Measurements from ENCODE around the gene SNX20. TPM values are rescaled to one million over a fixed set of nuclear protein-coding genes. Genes with fewer than 3 reads are reported as not detected.

Gene SNX20
- total and polyA plus RNA-seq, 2 donors (not counting 3 experiments of a cell fraction or from before 2014, with no cell fraction given), result not detected

GRCh38 chr16:50722405-50722737 lies 41.3 kb upstream of the SNX20 start:
- Histone ChIP-seq H3K27ac (ENCODE audit: insufficient read depth, low read depth, low read length) (no peak overlapping the region), H3K79me2 (ENCODE audit: control insufficient read depth, insufficient read depth, low read length) (no peaks in the 10 kb centered on the region), H3K9me1 (replicated peaks; ENCODE audit: control insufficient read depth, extremely low read depth, insufficient read depth, low read length) (no peaks in the 10 kb centered on the region), H3K4me2 (ENCODE audit: insufficient read depth, low read length) (no peak overlapping the region), H3K9ac (replicated peaks; ENCODE audit: extremely low read depth, insufficient read depth, low read length) (no peak overlapping the region), H3K27me3 (ENCODE audit: control insufficient read depth in 2 of 2, insufficient read depth in 2 of 2, low read length in 2 of 2) (no peaks in the 10 kb centered on the region), H3K4me3 (replicated peaks in 1 of 3; ENCODE audit: insufficient read depth in 1 of 3, low read depth in 1 of 3, low read length in 3 of 3) (no peak overlapping the region), H3K36me3 (ENCODE audit: control insufficient read depth in 2 of 2, extremely low read depth in 1 of 2, insufficient read depth in 2 of 2, low read length in 2 of 2) (no peaks in the 10 kb centered on the region), H4K20me1 (replicated peaks; ENCODE audit: control insufficient read depth, extremely low read depth, insufficient read depth, low read length) (no peaks in the 10 kb centered on the region), H3K4me1 (ENCODE audit: control insufficient read depth, extremely low read depth, insufficient read depth, low read length) (no peaks in the 10 kb centered on the region), H2AFZ (ENCODE audit: low read depth, low read length) (no peak overlapping the region), H3K9me3 (replicated peaks; ENCODE audit: control insufficient read depth, insufficient read depth, low read length) (no peaks in the 10 kb centered on the region)
- ChIA-PET POLR2A (no interaction called here), CTCF (no interaction called here)
- dilution Hi-C loops (cut with MboI; ENCODE audit: extremely low pct_ligation_motif_present, low sequenced_read_pairs), result no loop called here
- DNase-seq (ENCODE audit: low read depth, low spot score), result no peak
- intact Hi-C loops (cut with micrococcal nuclease), result no loop called here
- TF ChIP-seq FOS (IDR thresholded peaks at IDR 0.05; ENCODE audit: borderline replicate concordance, insufficient read depth, low read length), result no peak
- TF ChIP-seq GATA2 (IDR thresholded peaks at IDR 0.05; ENCODE audit: insufficient read depth, insufficient read length, low read depth, low read length), result no peak
- no peak for TF ChIP-seq JUN (IDR thresholded peaks at IDR 0.05; ENCODE audit: borderline replicate concordance, insufficient read depth, insufficient read length, low read depth)
- TF ChIP-seq CTCF (IDR thresholded peaks at IDR 0.05; ENCODE audit: extremely low read depth in 1 of 2, insufficient read depth in 1 of 2, low read depth in 1 of 2, low read length in 2 of 2), result no peak
- no peak for TF ChIP-seq EZH2 (IDR thresholded peaks at IDR 0.05; ENCODE audit: borderline replicate concordance, low read depth, low read length, severe bottlenecking)
- TF ChIP-seq POLR2A (IDR thresholded peaks at IDR 0.05; ENCODE audit: low read depth, low read length), result no peak
- TF ChIP-seq MYC (IDR thresholded peaks at IDR 0.05; ENCODE audit: low read depth, low read length), result no peak
- no peak for TF ChIP-seq POLR2AphosphoS5 (IDR thresholded peaks at IDR 0.05; ENCODE audit: insufficient read depth, low read depth, low read length)
- TF ChIP-seq, protein P1, sequence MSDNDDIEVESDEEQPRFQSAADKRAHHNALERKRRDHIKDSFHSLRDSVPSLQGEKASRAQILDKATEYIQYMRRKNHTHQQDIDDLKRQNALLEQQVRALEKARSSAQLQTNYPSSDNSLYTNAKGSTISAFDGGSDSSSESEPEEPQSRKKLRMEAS (IDR thresholded peaks at IDR 0.05; ENCODE audit: insufficient read depth, insufficient read length), result no peak
- no peak for FAIRE-seq
- no TSS peak for BruUV-seq (replicated peaks)
